ENCODE measurements around the gene RUSC1. TPM values are rescaled to one million over a fixed set of nuclear protein-coding genes. Genes with fewer than 3 reads are reported as not detected.

Gene RUSC1
- total RNA-seq, 1 experiment from 2014 or later = 80.3 TPM

- intact Hi-C loops (cut with micrococcal nuclease) = no loop called here
Observed at GRCh38 chr1:155329980-155330598, 9.4 kb downstream of the RUSC1 start.

GRCh38 chr1:155334962-155335361, 14.3 kb downstream of the RUSC1 start:
- no TSS peak for BruUV-seq (replicated peaks)
- CTCF ChIA-PET = no interaction called here
- peaks cover 60% of the 10 kb centered on the region for H3K36me3 ChIP-seq (ENCODE audit: low read depth, low read length)

More at GRCh38 chr1:155329980-155330598, 9.4 kb downstream of the RUSC1 start:
- CTCF ChIA-PET = no interaction called here
- Histone ChIP-seq H3K36me3 (ENCODE audit: low read depth, low read length) (peaks cover 38% of the 10 kb centered on the region), H3K9ac (ENCODE audit: low read length) (no peak overlapping the region), H4K20me1 (ENCODE audit: low read length) (0 out of 2 replicates have a peak, but pooled peaks cover 3% of the 10 kb centered on the region), H3K9me2 (replicated peaks; ENCODE audit: low read length) (no peaks in the 10 kb centered on the region), H3K9me3 (ENCODE audit: low read length) (no peaks in the 10 kb centered on the region), H3K4me2 (ENCODE audit: low read length) (no peak overlapping the region), H3K4me1 (ENCODE audit: insufficient read depth, low read length) (peaks cover 17% of the 10 kb centered on the region; the same call in 1 of the 2 replicates), H3K4me3 (ENCODE audit: low read length) (no peak overlapping the region), H3K79me2 (ENCODE audit: low read length) (peaks cover 21% of the 10 kb centered on the region), H3K27me3 (ENCODE audit: low read length) (no peaks in the 10 kb centered on the region), H3F3A (ENCODE audit: low read length, unreplicated experiment) (no peaks in the 10 kb centered on the region), H2AFZ (ENCODE audit: low read length) (no peak overlapping the region), H3K27ac (ENCODE audit: low read length) (no peak overlapping the region)
- POLR2A ChIA-PET (ENCODE audit: unreplicated experiment) = no interaction called here
- DNase-seq = peak; percentile 54
- no TSS peak for BruUV-seq (replicated peaks)
- TF ChIP-seq EZH2 (IDR thresholded peaks at IDR 0.05; ENCODE audit: low read length, unreplicated experiment) (no peak), CTCF (conservative IDR thresholded peaks at IDR 0.05; ENCODE audit: low read depth, low read length) (no peak), EZH2phosphoT487 (IDR thresholded peaks at IDR 0.05; ENCODE audit: borderline replicate concordance, low read length) (no peak)
- ATAC-seq = peak; percentile 15; the same call in 1 of the 2 replicates

More at GRCh38 chr1:155334962-155335361, 14.3 kb downstream of the RUSC1 start:
- POLR2A ChIA-PET (ENCODE audit: unreplicated experiment) = no interaction called here
- DNase-seq (no peak), ATAC-seq (0 out of 2 replicates have a peak, but pooled peaks have one; percentile 19)
- Histone ChIP-seq H3K4me3 (ENCODE audit: low read length) (no peak overlapping the region), H3K79me2 (ENCODE audit: low read length) (no peaks in the 10 kb centered on the region), H3K4me1 (ENCODE audit: insufficient read depth, low read length) (peaks cover 3% of the 10 kb centered on the region; the same call in 1 of the 2 replicates), H3K9me3 (ENCODE audit: low read length) (no peaks in the 10 kb centered on the region), H3K9ac (ENCODE audit: low read length) (no peak overlapping the region), H2AFZ (ENCODE audit: low read length) (no peak overlapping the region), H3K27ac (ENCODE audit: low read length) (no peak overlapping the region), H4K20me1 (ENCODE audit: low read length) (0 out of 2 replicates have a peak, but pooled peaks cover 3% of the 10 kb centered on the region), H3K27me3 (ENCODE audit: low read length) (no peaks in the 10 kb centered on the region), H3K4me2 (ENCODE audit: low read length) (no peak overlapping the region), H3F3A (ENCODE audit: low read length, unreplicated experiment) (peaks cover 5% of the 10 kb centered on the region), H3K9me2 (replicated peaks; ENCODE audit: low read length) (no peaks in the 10 kb centered on the region)
- TF ChIP-seq EZH2 (IDR thresholded peaks at IDR 0.05; ENCODE audit: low read length, unreplicated experiment) (no peak), EZH2phosphoT487 (IDR thresholded peaks at IDR 0.05; ENCODE audit: borderline replicate concordance, low read length) (no peak), CTCF (conservative IDR thresholded peaks at IDR 0.05; ENCODE audit: low read depth, low read length) (no peak)
- intact Hi-C loops (cut with micrococcal nuclease) = no loop called here
